MM.1S (cell line): Measurements from ENCODE around the gene SLC25A11.

Experiments used
- DNase-seq: peaks from one replicate; pipeline ENCODE4 v3.0.0-alpha.2; 2015
- H2AFZ ChIP-seq: fragments of 300-600 bp; sonication (generic); 2 replicates; pipeline ENCODE4 v1.6.0; 2016; ENCODE audit warnings: antibody characterized with exemption, low read length
- H3F3A ChIP-seq: fragments of 300-600 bp; sonication (generic); 2 replicates; pipeline ENCODE4 v1.6.1; 2016; ENCODE audit warnings: mild to moderate bottlenecking, antibody characterized with exemption, low read length, moderate library complexity, mixed read lengths; ENCODE audit not compliant: insufficient read depth
- H3K27ac ChIP-seq: fragments of 300-600 bp; sonication (generic); 2 replicates; pipeline ENCODE4 v1.5.1; 2016; ENCODE audit warnings: mild to moderate bottlenecking, low read length
- H3K27me3 ChIP-seq: fragments of 300-600 bp; sonication (generic); replicated peaks from 2 replicates; pipeline ENCODE4 v1.6.0; 2016; ENCODE audit warnings: low read length; ENCODE audit not compliant: insufficient read depth
- H3K36me3 ChIP-seq: fragments of 300-600 bp; sonication (generic); replicated peaks from 2 replicates; pipeline ENCODE4 v1.6.1; 2016; ENCODE audit warnings: mild to moderate bottlenecking, low read length, mixed read lengths; ENCODE audit not compliant: insufficient read depth
- H3K4me1 ChIP-seq: fragments of 300-600 bp; sonication (generic); 2 replicates; pipeline ENCODE4 v1.6.1; 2016; ENCODE audit warnings: low read length, mixed read lengths
- H3K4me2 ChIP-seq: fragments of 300-600 bp; sonication (generic); 2 replicates; pipeline ENCODE4 v1.6.0; 2016; ENCODE audit warnings: low read depth, low read length
- H3K4me3 ChIP-seq: fragments of 300-600 bp; sonication (generic); 2 replicates; pipeline ENCODE4 v1.5.1; 2016; ENCODE audit warnings: low read length, mixed read lengths
- H3K79me2 ChIP-seq: fragments of 300-600 bp; sonication (generic); 2 replicates; pipeline ENCODE4 v1.6.1; 2016; ENCODE audit warnings: mixed run types, low read length, mixed read lengths
- H3K9ac ChIP-seq: fragments of 300-600 bp; sonication (generic); 2 replicates; pipeline ENCODE4 v1.6.1; 2016; ENCODE audit warnings: low read length, mixed read lengths
- H3K9me2 ChIP-seq: fragments of 300-600 bp; sonication (generic); replicated peaks from 2 replicates; pipeline ENCODE4 v1.6.1; 2016; ENCODE audit warnings: mild to moderate bottlenecking, low read length, mixed read lengths; ENCODE audit not compliant: insufficient read depth
- H3K9me3 ChIP-seq: fragments of 300-600 bp; sonication (generic); replicated peaks from 2 replicates; pipeline ENCODE4 v1.6.1; 2016; ENCODE audit warnings: mild to moderate bottlenecking, low read length, mixed read lengths; ENCODE audit not compliant: insufficient read depth
- H4K20me1 ChIP-seq: fragments of 300-600 bp; sonication (generic); 2 replicates; pipeline ENCODE4 v1.6.1; 2016; ENCODE audit warnings: mild to moderate bottlenecking, low read length, moderate library complexity, mixed read lengths; ENCODE audit not compliant: insufficient read depth
- EZH2 ChIP-seq: fragments of 300-600 bp; sonication (generic); optimal IDR thresholded peaks from 2 replicates; pipeline ENCODE3; 2017; ENCODE audit warnings: low read depth, mild to moderate bottlenecking, antibody characterized with exemption, low read length, mixed read lengths
- EZH2phosphoT487 ChIP-seq: fragments of 300-600 bp; sonication (generic); IDR thresholded peaks from 2 replicates; pipeline ENCODE4 v1.6.1; 2018; ENCODE audit warnings: antibody characterized with exemption, low read length
- TF ChIP-seq, protein P1 (sequence below): fragments of 300-600 bp; sonication (generic); IDR thresholded peaks from 2 replicates; pipeline ENCODE4 v1.5.1; 2016; ENCODE audit warnings: antibody characterized with exemption, low read length, mixed read lengths

SLC25A11 gene

DNA sequence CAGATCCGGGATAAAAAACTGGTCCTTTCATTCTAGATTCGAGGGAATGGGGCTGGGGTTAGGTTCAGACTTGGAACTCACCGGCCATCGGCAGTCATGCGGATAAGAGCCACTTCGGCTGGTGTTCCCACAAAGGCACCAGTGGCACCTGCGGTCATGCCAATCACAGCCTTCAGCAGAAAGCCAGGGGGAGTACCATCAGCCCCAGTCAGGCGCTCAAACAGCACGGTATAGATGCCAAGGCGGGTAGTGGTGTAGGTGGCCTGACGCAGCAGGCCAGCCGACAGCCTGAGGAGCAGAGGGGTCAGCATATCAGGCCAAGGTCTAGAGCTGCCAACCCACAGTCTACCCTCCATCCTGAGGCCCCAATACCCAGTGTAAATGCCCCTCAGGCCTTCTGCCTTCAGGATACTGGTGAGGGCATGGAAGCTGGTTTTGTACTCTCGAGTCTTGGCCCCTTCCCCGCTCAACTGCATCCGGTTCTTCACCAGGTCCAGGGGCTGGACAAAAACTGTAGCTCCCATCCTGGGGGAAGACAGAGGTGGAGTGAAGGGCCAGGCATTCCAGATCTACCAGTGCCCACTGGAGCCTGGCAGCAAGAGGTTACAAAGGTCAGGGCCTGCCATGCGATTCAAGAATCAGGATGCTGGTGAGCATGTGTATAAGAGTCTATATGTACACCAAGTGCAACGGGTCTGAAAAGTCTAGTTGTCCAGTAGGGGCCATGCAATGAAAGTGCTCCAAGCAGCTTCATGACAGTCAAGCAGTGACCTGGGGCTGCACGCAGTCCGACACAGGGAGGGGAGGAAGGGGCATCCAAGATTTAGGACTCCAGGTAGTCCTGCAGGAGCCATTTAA lies 929 bp downstream of the SLC25A11 start:
- TF ChIP-seq EZH2phosphoT487 (no peak), EZH2 (no peak)
- Histone ChIP-seq H4K20me1 (no peaks in the 10 kb centered on the region), H3K36me3 (no peaks in the 10 kb centered on the region), H3K4me2 (peak overlapping the region; percentile 96), H3K27ac (peak overlapping the region; percentile 91; the same call in 1 of the 2 replicates), H3K9ac (peak overlapping the region; percentile 95), H3K79me2 (peaks cover 62% of the 10 kb centered on the region), H2AFZ (peak overlapping the region; percentile 77), H3K4me3 (peak overlapping the region; percentile 78), H3F3A (peaks cover 42% of the 10 kb centered on the region), H3K27me3 (no peaks in the 10 kb centered on the region), H3K9me3 (no peaks in the 10 kb centered on the region), H3K9me2 (no peaks in the 10 kb centered on the region), H3K4me1 (peaks cover 27% of the 10 kb centered on the region)
- DNase-seq = peak; percentile 49

DNA sequence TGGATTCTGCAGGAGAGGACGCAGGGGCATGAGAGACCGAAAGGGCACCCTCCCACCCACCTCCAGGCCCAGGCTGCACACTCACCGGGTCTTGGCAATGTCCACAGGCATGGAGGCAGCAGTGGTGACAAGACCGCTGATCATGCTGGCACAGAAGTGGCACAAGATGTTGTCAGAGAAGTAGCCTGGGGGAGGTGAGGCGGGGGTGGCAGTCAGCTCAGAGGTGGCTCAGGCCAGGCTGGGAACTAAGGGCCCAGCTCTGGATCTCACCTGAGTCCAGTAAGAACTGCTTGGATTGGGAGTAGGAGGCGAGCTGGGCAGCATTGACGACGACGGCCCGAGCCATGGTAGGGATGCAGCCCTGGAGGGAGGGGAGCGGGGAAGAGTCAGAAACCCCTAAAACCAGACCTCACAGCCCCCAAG lies 1.8 kb downstream of the SLC25A11 start:
- H3K79me2 ChIP-seq = peaks cover 53% of the 10 kb centered on the region
- no peak overlapping the region for H3K4me3 ChIP-seq
- peaks cover 34% of the 10 kb centered on the region for H3F3A ChIP-seq
- no peak overlapping the region for H3K4me2 ChIP-seq
- no peaks in the 10 kb centered on the region for H3K27me3 ChIP-seq
- peaks cover 26% of the 10 kb centered on the region for H3K4me1 ChIP-seq
- no peak for TF ChIP-seq EZH2
- TF ChIP-seq, protein P1, sequence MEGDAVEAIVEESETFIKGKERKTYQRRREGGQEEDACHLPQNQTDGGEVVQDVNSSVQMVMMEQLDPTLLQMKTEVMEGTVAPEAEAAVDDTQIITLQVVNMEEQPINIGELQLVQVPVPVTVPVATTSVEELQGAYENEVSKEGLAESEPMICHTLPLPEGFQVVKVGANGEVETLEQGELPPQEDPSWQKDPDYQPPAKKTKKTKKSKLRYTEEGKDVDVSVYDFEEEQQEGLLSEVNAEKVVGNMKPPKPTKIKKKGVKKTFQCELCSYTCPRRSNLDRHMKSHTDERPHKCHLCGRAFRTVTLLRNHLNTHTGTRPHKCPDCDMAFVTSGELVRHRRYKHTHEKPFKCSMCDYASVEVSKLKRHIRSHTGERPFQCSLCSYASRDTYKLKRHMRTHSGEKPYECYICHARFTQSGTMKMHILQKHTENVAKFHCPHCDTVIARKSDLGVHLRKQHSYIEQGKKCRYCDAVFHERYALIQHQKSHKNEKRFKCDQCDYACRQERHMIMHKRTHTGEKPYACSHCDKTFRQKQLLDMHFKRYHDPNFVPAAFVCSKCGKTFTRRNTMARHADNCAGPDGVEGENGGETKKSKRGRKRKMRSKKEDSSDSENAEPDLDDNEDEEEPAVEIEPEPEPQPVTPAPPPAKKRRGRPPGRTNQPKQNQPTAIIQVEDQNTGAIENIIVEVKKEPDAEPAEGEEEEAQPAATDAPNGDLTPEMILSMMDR = no peak
- no peak for TF ChIP-seq EZH2phosphoT487
- H3K9me2 ChIP-seq = no peaks in the 10 kb centered on the region
- H3K36me3 ChIP-seq = no peaks in the 10 kb centered on the region
- no peak overlapping the region for H3K9ac ChIP-seq
- H3K27ac ChIP-seq = no peak overlapping the region
- no peak overlapping the region for H2AFZ ChIP-seq
- H4K20me1 ChIP-seq = no peaks in the 10 kb centered on the region
- DNase-seq = no peak
- no peaks in the 10 kb centered on the region for H3K9me3 ChIP-seq

DNA sequence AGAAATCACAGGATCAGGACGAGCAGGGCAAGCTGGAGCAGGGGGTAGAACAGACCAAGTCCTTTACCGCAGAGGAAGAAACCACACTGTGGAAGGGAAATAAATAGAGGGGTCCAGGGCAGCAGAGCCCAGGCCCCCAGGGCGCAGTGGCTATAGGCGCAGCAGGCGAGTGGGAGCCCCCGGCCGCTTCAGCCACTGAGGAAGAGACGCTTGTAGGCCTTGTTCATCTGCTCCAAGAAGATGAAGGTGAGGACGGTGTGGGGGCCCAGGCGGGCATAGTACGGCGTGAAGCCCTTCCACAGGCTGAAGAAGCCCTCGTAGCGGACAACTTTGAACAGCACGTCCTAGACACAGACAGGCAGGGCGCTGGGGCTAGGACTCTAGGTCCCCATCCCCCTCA lies 2.3 kb downstream of the SLC25A11 start:
- H4K20me1 ChIP-seq = no peaks in the 10 kb centered on the region
- no peak overlapping the region for H3K27ac ChIP-seq
- no peaks in the 10 kb centered on the region for H3K36me3 ChIP-seq
- no peak overlapping the region for H3K9ac ChIP-seq
- peaks cover 48% of the 10 kb centered on the region for H3K79me2 ChIP-seq
- no peaks in the 10 kb centered on the region for H3K9me3 ChIP-seq
- no peak overlapping the region for H2AFZ ChIP-seq
- H3K4me3 ChIP-seq = no peak overlapping the region
- H3K9me2 ChIP-seq = no peaks in the 10 kb centered on the region
- TF ChIP-seq, protein P1 = no peak
- no peak for TF ChIP-seq EZH2phosphoT487
- no peak for TF ChIP-seq EZH2
- peaks cover 24% of the 10 kb centered on the region for H3K4me1 ChIP-seq
- DNase-seq = no peak
- no peaks in the 10 kb centered on the region for H3K27me3 ChIP-seq
- H3K4me2 ChIP-seq = no peak overlapping the region
- H3F3A ChIP-seq = peaks cover 29% of the 10 kb centered on the region

DNA sequence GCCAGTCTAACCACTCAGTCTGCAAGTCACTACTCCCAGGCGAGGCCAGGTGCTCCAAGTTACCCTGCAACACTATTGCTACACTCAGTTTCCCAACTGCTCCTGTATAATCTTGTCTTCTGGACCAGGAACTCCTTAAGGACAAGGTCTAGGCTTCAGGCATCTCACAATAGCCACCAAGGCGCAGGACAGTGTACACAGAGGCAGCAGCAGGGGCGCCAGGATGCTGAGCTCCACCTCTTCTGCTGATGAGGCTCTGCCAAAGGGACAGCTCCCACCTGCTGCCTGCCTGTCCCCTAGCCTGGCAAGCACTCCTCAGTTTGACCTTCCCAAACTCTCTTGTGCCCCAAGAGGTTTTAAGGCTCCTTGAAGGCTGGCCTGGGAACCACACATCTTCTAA lies 3.4 kb downstream of the SLC25A11 start:
- Histone ChIP-seq H3K79me2 (peaks cover 37% of the 10 kb centered on the region), H3K4me1 (peaks cover 18% of the 10 kb centered on the region), H3K9ac (no peak overlapping the region), H3K9me3 (no peaks in the 10 kb centered on the region), H3F3A (peaks cover 25% of the 10 kb centered on the region), H3K9me2 (no peaks in the 10 kb centered on the region), H3K27me3 (no peaks in the 10 kb centered on the region), H3K4me2 (no peak overlapping the region), H3K36me3 (no peaks in the 10 kb centered on the region), H2AFZ (no peak overlapping the region), H3K4me3 (no peak overlapping the region), H3K27ac (no peak overlapping the region), H4K20me1 (no peaks in the 10 kb centered on the region)
- DNase-seq = no peak
- TF ChIP-seq, protein P1 = no peak
- TF ChIP-seq EZH2phosphoT487 = no peak
- no peak for TF ChIP-seq EZH2
